ENCODE measurements around the gene CHMP4B.

DNA sequence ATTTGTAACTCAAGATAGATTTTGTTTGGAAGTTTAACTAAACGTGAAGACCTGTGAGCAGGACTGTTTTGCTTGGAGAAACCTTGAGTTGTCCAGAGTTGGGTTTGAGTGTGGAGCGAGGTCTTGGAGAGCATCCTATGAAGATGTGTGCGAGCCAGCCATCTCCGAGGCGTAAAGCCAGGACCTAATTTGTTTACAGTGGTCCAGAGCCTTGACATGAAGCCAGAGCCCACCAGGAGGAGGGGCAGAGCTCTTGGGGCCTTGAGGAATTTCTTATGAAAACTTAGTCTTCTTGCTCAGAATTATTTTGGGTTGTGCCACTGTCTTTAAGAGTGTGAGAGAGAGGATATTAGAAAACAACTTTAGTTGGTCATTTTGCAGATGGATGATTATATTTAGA, 6.3 kb downstream of the CHMP4B start:
- TF ChIP-seq, protein P1, sequence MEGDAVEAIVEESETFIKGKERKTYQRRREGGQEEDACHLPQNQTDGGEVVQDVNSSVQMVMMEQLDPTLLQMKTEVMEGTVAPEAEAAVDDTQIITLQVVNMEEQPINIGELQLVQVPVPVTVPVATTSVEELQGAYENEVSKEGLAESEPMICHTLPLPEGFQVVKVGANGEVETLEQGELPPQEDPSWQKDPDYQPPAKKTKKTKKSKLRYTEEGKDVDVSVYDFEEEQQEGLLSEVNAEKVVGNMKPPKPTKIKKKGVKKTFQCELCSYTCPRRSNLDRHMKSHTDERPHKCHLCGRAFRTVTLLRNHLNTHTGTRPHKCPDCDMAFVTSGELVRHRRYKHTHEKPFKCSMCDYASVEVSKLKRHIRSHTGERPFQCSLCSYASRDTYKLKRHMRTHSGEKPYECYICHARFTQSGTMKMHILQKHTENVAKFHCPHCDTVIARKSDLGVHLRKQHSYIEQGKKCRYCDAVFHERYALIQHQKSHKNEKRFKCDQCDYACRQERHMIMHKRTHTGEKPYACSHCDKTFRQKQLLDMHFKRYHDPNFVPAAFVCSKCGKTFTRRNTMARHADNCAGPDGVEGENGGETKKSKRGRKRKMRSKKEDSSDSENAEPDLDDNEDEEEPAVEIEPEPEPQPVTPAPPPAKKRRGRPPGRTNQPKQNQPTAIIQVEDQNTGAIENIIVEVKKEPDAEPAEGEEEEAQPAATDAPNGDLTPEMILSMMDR (IDR thresholded peaks at IDR 0.05; ENCODE audit: low read depth, low read length, poor library complexity, severe bottlenecking): no peak
- TF ChIP-seq EZH2phosphoT487 (IDR thresholded peaks at IDR 0.05; ENCODE audit: borderline replicate concordance, low read length): no peak
